Measurements from ENCODE around the gene HDAC9. TPM values are rescaled to one million over a fixed set of nuclear protein-coding genes. Genes with fewer than 3 reads are reported as not detected.
A peak's percentile ranks its signal among the peaks of the same experiment; 100 is the strongest.

HDAC9 gene
- polyA plus RNA-seq, 1 of the 3 experiments (the other 2 are of a cell fraction), result 11.6 TPM

DNA sequence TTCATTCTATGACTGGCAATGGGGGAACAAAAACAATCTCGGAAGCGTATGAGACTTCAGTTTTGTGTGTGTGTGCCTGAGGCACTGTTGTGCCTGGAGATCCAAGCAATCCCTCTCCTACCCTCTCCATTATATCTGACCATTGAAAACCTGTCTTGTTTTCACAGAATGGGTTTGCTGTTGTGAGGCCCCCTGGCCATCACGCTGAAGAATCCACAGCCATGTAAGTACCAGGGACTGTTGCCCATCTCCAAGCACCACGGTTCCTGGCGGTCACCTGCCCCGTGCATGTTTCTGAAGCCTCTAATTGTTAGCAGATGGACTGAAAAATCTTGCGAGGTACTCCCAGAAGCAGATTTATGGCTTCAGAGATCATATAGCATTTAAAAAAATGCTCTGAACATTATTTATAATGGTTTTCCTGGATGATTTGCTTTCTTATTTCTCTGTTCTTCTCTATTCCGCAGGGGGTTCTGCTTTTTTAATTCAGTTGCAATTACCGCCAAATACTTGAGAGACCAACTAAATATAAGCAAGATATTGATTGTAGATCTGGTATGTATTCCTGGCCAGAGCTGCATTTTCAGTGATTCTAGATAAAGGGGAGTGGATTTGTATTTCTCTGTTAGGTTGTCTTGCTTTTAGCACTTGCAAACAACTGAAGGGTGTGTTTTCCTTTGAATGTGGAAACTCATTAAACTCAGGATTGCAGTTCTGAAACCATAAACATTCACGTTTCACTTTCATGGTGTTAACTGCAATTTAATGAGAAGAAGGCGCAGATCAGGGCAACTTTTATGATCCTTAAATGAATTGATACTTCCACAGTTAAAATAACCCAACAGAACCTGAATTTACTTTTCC, 333.7 kb downstream of the HDAC9 start:
- CTCF ChIA-PET, result interaction anchor here (0.9 to 1.0 kb wide), 3 partner anchors 14 to 136 kb away, joined by 3 read pairs; no protein-coding TSS in a partner anchor
- POLR2A ChIA-PET, result interaction anchor here (1.6 kb wide), 1 partner anchor 18 kb away, joined by 6 read pairs; no protein-coding TSS in a partner anchor
- TF ChIP-seq YY1 (IDR thresholded peaks at IDR 0.05; ENCODE audit: low read depth) (no peak), JUND (IDR thresholded peaks at IDR 0.05) (peak; percentile 25; the same call in 1 of the 2 replicates), FOXM1 (IDR thresholded peaks at IDR 0.05; ENCODE audit: low read depth) (no peak), GATA2 (CRISPR knock-in tag; IDR thresholded peaks at IDR 0.05) (peak; percentile 60), TAF1 (IDR thresholded peaks at IDR 0.05; ENCODE audit: borderline replicate concordance, low read depth, low read length) (no peak), RAD21 (IDR thresholded peaks at IDR 0.05; ENCODE audit: low read length) (peak; percentile 29; the same call in 1 of the 2 replicates), FOSL2 (IDR thresholded peaks at IDR 0.05; ENCODE audit: borderline replicate concordance, low read depth) (no peak), NFIC (IDR thresholded peaks at IDR 0.05; ENCODE audit: borderline replicate concordance) (peak; percentile 48; the same call in 1 of the 2 replicates), NRF1 (IDR thresholded peaks at IDR 0.05; ENCODE audit: low read depth, low read length) (no peak), CHD2 (IDR thresholded peaks at IDR 0.05; ENCODE audit: low read length, partially characterized antibody) (peak; percentile 63), SIN3A (IDR thresholded peaks at IDR 0.05; ENCODE audit: borderline replicate concordance, low read depth, low read length) (no peak), TEAD4 (IDR thresholded peaks at IDR 0.05; ENCODE audit: borderline replicate concordance, insufficient read depth) (0 out of 2 replicates have a peak, but pooled peaks have one; percentile 10), RXRA (IDR thresholded peaks at IDR 0.05; ENCODE audit: borderline replicate concordance, low read depth) (no peak), SMC3 (IDR thresholded peaks at IDR 0.05; ENCODE audit: low read depth, low read length) (peak; percentile 23; the same call in 1 of the 2 replicates), EP300 (IDR thresholded peaks at IDR 0.05; ENCODE audit: borderline replicate concordance in 1 of 2, low read depth in 1 of 2, low read length in 1 of 2) (peak in 1 of 2 experiments; percentile 64; a peak in 1 of 4 replicates), RCOR1 (IDR thresholded peaks at IDR 0.05; ENCODE audit: low read length) (no peak), MXI1 (IDR thresholded peaks at IDR 0.05; ENCODE audit: low read depth, low read length) (peak; percentile 31; the same call in 1 of the 2 replicates)
- TF ChIP-seq, protein P1, sequence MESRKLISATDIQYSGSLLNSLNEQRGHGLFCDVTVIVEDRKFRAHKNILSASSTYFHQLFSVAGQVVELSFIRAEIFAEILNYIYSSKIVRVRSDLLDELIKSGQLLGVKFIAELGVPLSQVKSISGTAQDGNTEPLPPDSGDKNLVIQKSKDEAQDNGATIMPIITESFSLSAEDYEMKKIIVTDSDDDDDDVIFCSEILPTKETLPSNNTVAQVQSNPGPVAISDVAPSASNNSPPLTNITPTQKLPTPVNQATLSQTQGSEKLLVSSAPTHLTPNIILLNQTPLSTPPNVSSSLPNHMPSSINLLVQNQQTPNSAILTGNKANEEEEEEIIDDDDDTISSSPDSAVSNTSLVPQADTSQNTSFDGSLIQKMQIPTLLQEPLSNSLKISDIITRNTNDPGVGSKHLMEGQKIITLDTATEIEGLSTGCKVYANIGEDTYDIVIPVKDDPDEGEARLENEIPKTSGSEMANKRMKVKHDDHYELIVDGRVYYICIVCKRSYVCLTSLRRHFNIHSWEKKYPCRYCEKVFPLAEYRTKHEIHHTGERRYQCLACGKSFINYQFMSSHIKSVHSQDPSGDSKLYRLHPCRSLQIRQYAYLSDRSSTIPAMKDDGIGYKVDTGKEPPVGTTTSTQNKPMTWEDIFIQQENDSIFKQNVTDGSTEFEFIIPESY (IDR thresholded peaks at IDR 0.05; ENCODE audit: borderline replicate concordance, low read depth), result no peak
- TF ChIP-seq, protein P2, sequence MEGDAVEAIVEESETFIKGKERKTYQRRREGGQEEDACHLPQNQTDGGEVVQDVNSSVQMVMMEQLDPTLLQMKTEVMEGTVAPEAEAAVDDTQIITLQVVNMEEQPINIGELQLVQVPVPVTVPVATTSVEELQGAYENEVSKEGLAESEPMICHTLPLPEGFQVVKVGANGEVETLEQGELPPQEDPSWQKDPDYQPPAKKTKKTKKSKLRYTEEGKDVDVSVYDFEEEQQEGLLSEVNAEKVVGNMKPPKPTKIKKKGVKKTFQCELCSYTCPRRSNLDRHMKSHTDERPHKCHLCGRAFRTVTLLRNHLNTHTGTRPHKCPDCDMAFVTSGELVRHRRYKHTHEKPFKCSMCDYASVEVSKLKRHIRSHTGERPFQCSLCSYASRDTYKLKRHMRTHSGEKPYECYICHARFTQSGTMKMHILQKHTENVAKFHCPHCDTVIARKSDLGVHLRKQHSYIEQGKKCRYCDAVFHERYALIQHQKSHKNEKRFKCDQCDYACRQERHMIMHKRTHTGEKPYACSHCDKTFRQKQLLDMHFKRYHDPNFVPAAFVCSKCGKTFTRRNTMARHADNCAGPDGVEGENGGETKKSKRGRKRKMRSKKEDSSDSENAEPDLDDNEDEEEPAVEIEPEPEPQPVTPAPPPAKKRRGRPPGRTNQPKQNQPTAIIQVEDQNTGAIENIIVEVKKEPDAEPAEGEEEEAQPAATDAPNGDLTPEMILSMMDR (IDR thresholded peaks at IDR 0.05), result no peak
- TF ChIP-seq, protein P3, sequence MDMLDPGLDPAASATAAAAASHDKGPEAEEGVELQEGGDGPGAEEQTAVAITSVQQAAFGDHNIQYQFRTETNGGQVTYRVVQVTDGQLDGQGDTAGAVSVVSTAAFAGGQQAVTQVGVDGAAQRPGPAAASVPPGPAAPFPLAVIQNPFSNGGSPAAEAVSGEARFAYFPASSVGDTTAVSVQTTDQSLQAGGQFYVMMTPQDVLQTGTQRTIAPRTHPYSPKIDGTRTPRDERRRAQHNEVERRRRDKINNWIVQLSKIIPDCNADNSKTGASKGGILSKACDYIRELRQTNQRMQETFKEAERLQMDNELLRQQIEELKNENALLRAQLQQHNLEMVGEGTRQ (IDR thresholded peaks at IDR 0.05; ENCODE audit: borderline replicate concordance, low read depth, low read length), result no peak
- TF ChIP-seq, protein P4, sequence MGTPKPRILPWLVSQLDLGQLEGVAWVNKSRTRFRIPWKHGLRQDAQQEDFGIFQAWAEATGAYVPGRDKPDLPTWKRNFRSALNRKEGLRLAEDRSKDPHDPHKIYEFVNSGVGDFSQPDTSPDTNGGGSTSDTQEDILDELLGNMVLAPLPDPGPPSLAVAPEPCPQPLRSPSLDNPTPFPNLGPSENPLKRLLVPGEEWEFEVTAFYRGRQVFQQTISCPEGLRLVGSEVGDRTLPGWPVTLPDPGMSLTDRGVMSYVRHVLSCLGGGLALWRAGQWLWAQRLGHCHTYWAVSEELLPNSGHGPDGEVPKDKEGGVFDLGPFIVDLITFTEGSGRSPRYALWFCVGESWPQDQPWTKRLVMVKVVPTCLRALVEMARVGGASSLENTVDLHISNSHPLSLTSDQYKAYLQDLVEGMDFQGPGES (IDR thresholded peaks at IDR 0.05; ENCODE audit: low read depth, low read length), result no peak
- TF ChIP-seq, protein P5, sequence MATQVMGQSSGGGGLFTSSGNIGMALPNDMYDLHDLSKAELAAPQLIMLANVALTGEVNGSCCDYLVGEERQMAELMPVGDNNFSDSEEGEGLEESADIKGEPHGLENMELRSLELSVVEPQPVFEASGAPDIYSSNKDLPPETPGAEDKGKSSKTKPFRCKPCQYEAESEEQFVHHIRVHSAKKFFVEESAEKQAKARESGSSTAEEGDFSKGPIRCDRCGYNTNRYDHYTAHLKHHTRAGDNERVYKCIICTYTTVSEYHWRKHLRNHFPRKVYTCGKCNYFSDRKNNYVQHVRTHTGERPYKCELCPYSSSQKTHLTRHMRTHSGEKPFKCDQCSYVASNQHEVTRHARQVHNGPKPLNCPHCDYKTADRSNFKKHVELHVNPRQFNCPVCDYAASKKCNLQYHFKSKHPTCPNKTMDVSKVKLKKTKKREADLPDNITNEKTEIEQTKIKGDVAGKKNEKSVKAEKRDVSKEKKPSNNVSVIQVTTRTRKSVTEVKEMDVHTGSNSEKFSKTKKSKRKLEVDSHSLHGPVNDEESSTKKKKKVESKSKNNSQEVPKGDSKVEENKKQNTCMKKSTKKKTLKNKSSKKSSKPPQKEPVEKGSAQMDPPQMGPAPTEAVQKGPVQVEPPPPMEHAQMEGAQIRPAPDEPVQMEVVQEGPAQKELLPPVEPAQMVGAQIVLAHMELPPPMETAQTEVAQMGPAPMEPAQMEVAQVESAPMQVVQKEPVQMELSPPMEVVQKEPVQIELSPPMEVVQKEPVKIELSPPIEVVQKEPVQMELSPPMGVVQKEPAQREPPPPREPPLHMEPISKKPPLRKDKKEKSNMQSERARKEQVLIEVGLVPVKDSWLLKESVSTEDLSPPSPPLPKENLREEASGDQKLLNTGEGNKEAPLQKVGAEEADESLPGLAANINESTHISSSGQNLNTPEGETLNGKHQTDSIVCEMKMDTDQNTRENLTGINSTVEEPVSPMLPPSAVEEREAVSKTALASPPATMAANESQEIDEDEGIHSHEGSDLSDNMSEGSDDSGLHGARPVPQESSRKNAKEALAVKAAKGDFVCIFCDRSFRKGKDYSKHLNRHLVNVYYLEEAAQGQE (IDR thresholded peaks at IDR 0.05; ENCODE audit: low read depth, low read length), result no peak

More for the DNA sequence above, 333.7 kb downstream of the HDAC9 start:
- WGBS (ENCODE audit: low lambda C conversion rate), result 26% methylated on average over 11 of the region's 11 CpGs
- Histone ChIP-seq H3K79me2 (ENCODE audit: insufficient read depth) (no peaks in the 10 kb centered on the region), H3K36me3 (replicated peaks in 1 of 2; ENCODE audit: control insufficient read depth in 1 of 2, insufficient read depth in 2 of 2, low read length in 1 of 2) (no peaks in the 10 kb centered on the region), H3K4me2 (peak overlapping the region; percentile 40), H3K27ac (ENCODE audit: low read depth in 2 of 2, low read length in 1 of 2) (peak overlapping the region; percentile 54 to 100), H3K9me2 (no peaks in the 10 kb centered on the region), H3K4me3 (ENCODE audit: low read depth in 2 of 2, low read length in 1 of 2) (peak overlapping the region in 1 of 2 experiments; percentile 24; a peak in 3 of 4 replicates), H3K9ac (no peak overlapping the region), H3F3A (replicated peaks; ENCODE audit: insufficient read depth) (no peaks in the 10 kb centered on the region), H3K9me3 (no peaks in the 10 kb centered on the region), H3K4me1 (ENCODE audit: control insufficient read depth in 1 of 2, insufficient read depth in 2 of 2, low read depth in 1 of 2, low read length in 1 of 2) (peaks cover 26 to 37% of the 10 kb centered on the region in 2 experiments), H4K20me1 (ENCODE audit: insufficient read depth) (no peaks in the 10 kb centered on the region), H2AFZ (ENCODE audit: low read depth) (peak overlapping the region; percentile 56; the same call in 1 of the 2 replicates), H3K27me3 (ENCODE audit: insufficient read depth) (no peaks in the 10 kb centered on the region)
- DNase-seq, result peak; percentile 61

All from SK-N-SH (cell line).